Right atrium auricular region (tissue), 2 donors: ENCODE measurements around the gene RDH5. TPM values are rescaled to one million over a fixed set of nuclear protein-coding genes. Genes with fewer than 3 reads are reported as not detected.

Source experiments
- DNase-seq: peaks from one replicate; pipeline ENCODE4 v3.0.0-alpha.2; 2019; ENCODE audit warnings: low spot score
- H3K27ac ChIP-seq, 2 donors: fragments of 200-600 bp; sonication (generic); 1 replicate in 1 of 2; 2 replicates in 1 of 2; pipeline ENCODE4 v1.5.1; 2016 to 2019
- H3K27me3 ChIP-seq, 2 donors: fragments of 200-600 bp; sonication (generic); one replicate each; pipeline versions ENCODE4 v1.5.1 to v1.6.0; 2017 to 2019
- H3K36me3 ChIP-seq: fragments of 200-600 bp; sonication (generic); one replicate; pipeline ENCODE4 v1.5.1; 2016
- H3K4me1 ChIP-seq, 2 donors: fragments of 200-600 bp; sonication (generic); one replicate each; pipeline versions ENCODE4 v1.5.1 to v1.6.0; 2017 to 2019
- H3K4me3 ChIP-seq, 2 donors: fragments of 200-600 bp; sonication (generic); 1 replicate in 1 of 2; 2 replicates in 1 of 2; pipeline ENCODE4 v1.5.1; 2017 to 2019; ENCODE audit warnings: mild to moderate bottlenecking in 1 of 2, moderate library complexity in 1 of 2
- H3K9me3 ChIP-seq, 2 donors: fragments of 200-600 bp; sonication (generic); one replicate each; pipeline ENCODE4 v1.5.1; 2019
- total RNA-seq, 2 donors: library from RNA; depleted of rRNA; stranded (reverse); fragments of >200 nt; gene quantifications; one replicate each; pipeline ENCODE4 v1.1.0, GENCODE V29; 2016
- TF ChIP-seq, protein P1 (sequence below), 2 donors: fragments of 200-600 bp; sonication (generic); IDR thresholded peaks; one replicate each; pipeline ENCODE4 v1.5.1; 2019; ENCODE audit warnings: antibody characterized with exemption in 2 of 2

Gene RDH5
- total RNA-seq, 2 donors from 2014 or later, result 13.0 to 22.4 TPM

DNA sequence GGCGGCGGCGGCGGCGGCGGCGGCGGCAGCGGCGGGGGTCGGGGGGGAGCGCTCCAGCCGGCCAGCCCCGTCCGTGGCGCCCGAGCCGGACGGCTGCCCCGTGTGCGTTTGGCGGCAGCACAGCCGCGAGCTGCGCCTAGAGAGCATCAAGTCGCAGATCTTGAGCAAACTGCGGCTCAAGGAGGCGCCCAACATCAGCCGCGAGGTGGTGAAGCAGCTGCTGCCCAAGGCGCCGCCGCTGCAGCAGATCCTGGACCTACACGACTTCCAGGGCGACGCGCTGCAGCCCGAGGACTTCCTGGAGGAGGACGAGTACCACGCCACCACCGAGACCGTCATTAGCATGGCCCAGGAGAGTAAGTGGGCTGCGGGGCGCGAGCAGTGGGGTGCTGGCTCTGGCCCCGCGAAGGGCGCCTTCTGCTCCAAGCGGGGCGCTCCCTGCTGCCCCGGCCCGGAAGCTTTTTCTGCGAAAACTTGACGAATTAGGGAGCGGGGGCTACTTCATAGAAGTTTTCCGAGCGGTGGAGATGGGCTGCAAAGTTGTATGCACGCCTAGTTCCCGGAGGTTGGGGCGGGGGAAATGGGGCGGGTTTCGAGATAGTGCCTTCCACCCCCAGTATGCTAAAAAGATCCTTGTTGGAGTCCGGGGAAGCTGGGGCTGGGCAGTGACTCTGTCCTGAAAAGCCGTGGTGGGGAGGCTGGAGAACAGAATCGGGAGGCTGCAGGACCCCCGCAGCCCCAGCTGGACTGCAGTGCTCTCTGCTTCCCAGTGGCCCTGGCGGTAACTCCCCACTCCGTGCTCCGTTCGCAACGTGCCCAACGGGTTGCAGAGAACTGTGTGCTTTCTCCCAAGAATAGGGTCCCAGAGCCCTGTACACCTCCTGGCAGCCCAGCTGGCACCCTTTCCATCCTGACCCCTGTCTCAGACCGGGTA is 23.5 kb downstream of the RDH5 start:
- DNase-seq, result no peak
- Histone ChIP-seq H3K4me3 (peak overlapping the region; percentile 51 to 68), H3K9me3 (no peaks in the 10 kb centered on the region), H3K27me3 (no peaks in the 10 kb centered on the region), H3K4me1 (peaks cover 0 to 38% of the 10 kb centered on the region in 2 donors), H3K27ac (peak overlapping the region; percentile 70 to 75), H3K36me3 (no peaks in the 10 kb centered on the region)
- TF ChIP-seq, protein P1, sequence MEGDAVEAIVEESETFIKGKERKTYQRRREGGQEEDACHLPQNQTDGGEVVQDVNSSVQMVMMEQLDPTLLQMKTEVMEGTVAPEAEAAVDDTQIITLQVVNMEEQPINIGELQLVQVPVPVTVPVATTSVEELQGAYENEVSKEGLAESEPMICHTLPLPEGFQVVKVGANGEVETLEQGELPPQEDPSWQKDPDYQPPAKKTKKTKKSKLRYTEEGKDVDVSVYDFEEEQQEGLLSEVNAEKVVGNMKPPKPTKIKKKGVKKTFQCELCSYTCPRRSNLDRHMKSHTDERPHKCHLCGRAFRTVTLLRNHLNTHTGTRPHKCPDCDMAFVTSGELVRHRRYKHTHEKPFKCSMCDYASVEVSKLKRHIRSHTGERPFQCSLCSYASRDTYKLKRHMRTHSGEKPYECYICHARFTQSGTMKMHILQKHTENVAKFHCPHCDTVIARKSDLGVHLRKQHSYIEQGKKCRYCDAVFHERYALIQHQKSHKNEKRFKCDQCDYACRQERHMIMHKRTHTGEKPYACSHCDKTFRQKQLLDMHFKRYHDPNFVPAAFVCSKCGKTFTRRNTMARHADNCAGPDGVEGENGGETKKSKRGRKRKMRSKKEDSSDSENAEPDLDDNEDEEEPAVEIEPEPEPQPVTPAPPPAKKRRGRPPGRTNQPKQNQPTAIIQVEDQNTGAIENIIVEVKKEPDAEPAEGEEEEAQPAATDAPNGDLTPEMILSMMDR (IDR thresholded peaks at IDR 0.05), result no peak

DNA sequence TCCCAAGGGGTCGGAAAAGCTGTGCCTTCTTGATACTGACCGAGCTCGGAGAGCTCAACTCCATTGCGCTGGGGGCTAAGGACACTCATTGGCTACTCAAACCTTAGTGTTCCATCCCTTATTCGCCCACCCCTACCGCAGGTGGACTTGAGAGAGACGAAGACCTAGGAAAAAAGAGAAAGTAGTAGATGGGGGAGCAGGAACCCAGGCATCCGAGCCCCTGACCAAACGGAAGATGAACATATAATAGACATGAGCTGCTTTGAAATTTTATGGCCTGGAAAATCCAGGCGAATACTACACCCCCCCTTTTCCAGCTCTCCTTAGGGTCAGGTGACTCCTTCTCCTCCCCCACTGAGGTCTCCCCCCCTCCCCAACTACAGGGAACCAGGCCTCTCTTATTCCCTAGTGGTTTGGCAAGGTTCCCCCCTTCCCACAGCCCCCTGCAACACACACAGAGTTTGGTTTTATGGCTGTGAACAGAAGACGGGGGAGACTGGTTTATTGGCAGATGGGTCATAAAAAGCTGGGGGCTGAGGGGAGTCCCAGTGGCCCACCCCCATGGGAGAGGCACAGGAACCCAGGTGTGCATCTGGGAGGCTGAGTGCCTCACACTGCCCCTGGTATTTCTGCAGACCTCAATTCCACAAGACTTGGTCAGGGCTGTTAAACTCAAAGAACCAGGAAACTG is 24.3 kb downstream of the RDH5 start:
- TF ChIP-seq, protein P1 (IDR thresholded peaks at IDR 0.05), result no peak
- peaks cover 0 to 38% of the 10 kb centered on the region in 2 donors for H3K4me1 ChIP-seq

DNA sequence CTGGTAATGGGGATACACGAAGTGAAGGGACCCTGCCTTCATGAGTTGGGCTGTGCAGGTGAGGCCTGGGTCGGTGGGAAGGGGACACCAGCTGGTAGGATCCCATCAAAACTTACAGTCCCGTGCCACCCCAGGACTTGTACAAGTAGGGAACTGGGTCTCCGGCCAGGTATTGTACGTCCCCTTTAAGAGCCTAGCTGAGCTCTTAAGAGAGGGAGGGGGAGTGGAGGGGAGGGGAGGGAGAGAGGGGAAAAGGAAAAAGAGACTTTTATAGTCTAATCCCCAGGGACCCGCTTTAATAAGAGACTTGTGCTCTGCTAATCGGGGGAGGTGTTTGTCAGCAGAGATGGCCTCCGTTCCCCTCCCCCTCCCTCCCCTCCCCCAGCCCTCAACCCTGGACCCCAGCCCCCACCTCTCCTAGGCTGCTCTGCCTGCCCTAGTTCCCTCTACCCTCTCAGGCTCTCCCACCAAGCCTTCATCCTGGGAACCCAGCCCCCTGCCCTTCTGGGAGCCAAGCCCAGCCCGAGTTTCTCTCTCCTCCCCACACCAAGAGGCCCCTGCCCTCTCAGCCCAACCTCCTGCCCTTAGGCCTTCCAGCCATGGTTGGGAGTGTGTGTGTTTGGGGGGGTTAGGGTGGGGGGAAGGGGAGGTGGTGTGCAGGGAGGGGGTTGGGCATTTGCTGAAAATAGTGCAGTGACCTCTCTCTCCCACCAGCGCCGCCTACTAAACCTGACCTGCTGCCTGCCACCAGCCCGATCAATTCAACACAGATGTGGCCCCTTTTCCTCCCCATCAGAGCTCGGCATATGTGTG is 25.4 kb downstream of the RDH5 start:
- Histone ChIP-seq H3K27ac (peak overlapping the region; percentile 70 to 75), H3K4me1 (peaks cover 0 to 38% of the 10 kb centered on the region in 2 donors), H3K36me3 (no peaks in the 10 kb centered on the region), H3K27me3 (no peaks in the 10 kb centered on the region), H3K4me3 (peak overlapping the region in 1 of 2 donors; percentile 22), H3K9me3 (no peaks in the 10 kb centered on the region)
- DNase-seq, result no peak
- TF ChIP-seq, protein P1 (IDR thresholded peaks at IDR 0.05), result no peak

More for the DNA sequence above, 24.3 kb downstream of the RDH5 start:
- DNase-seq, result no peak
- no peaks in the 10 kb centered on the region for H3K27me3 ChIP-seq
- peak overlapping the region; percentile 70 to 75 for H3K27ac ChIP-seq
- no peaks in the 10 kb centered on the region for H3K36me3 ChIP-seq
- no peaks in the 10 kb centered on the region for H3K9me3 ChIP-seq
- H3K4me3 ChIP-seq, result peak overlapping the region; percentile 51 to 68

DNA sequence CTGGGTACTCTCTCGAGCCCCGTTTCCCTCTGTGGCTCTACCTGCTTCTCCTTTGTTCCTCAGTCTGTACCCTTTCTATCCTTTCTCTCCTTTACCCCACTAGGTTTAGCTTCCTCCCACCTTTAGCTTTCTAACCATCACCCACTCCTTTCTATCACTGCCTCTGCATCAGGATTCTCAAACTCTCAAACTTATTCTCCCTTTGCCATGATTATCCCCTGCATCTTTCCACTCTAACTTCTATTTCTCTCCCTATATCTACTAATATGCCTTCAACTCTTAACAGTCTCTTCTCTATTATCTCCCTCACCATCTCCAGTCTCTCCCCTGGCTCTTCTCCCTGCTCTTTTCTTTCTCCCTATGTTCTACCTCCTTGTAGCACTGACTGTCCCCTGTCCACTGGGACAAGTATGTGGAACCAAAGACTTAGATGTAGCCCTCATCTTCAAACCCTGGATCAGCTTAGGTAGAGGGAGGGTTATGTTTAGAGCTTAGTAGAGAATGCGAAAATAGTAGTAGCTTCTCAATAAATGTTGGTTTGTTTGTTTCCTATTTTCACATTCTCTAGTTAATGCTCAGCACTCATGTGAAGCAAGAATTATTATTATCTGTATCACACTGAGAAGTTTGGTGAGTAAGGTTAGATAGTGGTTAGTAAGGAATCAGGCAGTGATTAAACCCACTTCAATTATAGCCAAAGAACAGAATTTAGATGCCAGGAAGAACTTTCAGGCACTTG is 26.1 kb downstream of the RDH5 start:
- H3K27ac ChIP-seq, result peak overlapping the region; percentile 70 to 75
- H3K9me3 ChIP-seq, result no peaks in the 10 kb centered on the region
- H3K4me3 ChIP-seq, result no peak overlapping the region
- H3K36me3 ChIP-seq, result peaks cover 1% of the 10 kb centered on the region
- TF ChIP-seq, protein P1 (IDR thresholded peaks at IDR 0.05), result no peak
- no peaks in the 10 kb centered on the region for H3K27me3 ChIP-seq
- H3K4me1 ChIP-seq, result peaks cover 0 to 38% of the 10 kb centered on the region in 2 donors
- no peak for DNase-seq

DNA sequence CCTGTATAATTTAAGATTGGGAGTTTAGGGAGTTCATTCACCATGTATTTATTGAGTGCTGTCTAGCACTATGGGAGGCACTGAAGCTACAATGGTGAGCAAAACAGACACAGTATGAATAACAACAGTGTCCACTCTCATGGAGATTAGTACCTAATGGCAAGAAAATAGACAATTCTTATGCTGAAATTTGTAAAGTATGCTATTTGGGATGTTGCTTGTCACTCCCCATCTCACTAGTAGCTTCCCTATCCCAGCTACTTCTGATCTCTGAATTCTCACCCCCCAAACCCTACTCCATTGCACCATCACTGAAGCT is 26.7 kb downstream of the RDH5 start:
- no peaks in the 10 kb centered on the region for H3K27me3 ChIP-seq
- no peaks in the 10 kb centered on the region for H3K9me3 ChIP-seq
- TF ChIP-seq, protein P1 (IDR thresholded peaks at IDR 0.05), result no peak
- H3K27ac ChIP-seq, result no peak overlapping the region
- no peak overlapping the region for H3K4me3 ChIP-seq
- H3K36me3 ChIP-seq, result peaks cover 6% of the 10 kb centered on the region
- peaks cover 0 to 38% of the 10 kb centered on the region in 2 donors for H3K4me1 ChIP-seq
- no peak for DNase-seq
